ENCODE measurements around the gene SERP2. TPM values are rescaled to one million over a fixed set of nuclear protein-coding genes. Genes with fewer than 3 reads are reported as not detected.

SERP2 gene
- total and polyA plus RNA-seq, 2 of the 13 experiments (the other 11 are each of a cell fraction or from before 2014, with no cell fraction given) = not detected

DNA sequence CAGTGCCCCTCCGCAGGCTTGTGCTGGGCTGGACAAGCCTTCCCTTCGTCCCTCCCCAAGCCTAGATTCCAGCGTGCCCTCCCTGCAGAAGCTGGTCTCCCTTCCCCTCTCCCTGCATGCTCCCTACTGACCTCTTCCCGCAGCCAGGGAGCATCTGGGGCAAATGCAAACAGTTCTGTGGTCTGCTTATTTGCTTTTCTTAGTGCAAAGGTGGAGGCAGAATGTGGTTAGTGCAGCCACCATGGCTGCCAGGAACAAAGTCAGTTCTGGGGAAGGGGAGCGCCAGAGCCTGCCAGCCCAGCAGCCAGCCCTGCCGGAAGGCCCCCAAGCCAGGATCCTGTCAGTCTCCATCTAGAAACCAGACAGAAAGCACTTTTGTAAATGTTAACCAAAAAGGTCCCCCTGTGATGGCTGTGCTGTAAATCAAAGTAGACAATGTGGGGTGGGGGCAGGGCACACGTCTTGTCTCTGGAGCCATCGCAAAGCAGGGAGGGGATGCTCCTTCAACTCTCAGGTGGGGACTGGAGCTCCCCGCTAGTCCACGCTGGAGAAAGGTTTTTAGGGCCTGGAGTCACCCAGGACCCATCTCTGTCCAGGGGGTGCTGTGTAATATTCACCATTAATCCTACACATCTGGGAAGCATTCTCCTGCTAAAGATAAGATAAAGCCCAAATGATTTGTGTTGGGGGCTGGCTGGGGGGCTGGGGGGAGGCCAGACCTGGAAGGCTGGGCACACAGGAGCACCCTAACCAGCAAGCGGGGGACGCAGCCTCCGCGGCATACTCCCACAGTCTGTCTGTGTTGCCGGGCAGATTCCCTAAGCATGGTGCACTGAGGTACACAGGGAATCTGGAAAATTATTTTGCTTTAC, 30.9 kb downstream of the SERP2 start:
- no peak overlapping the region for H2AFZ ChIP-seq (ENCODE audit: low read length)
- peak overlapping the region; percentile 90 for H3K9ac ChIP-seq (ENCODE audit: insufficient read depth, low read depth, low read length)
- no peaks in the 10 kb centered on the region; a peak in 1 of 5 replicates for H3K27me3 ChIP-seq (ENCODE audit: control insufficient read depth in 1 of 2, insufficient read depth in 2 of 2, low read length in 2 of 2)
- FAIRE-seq = peak; percentile 97
- TSS peak; percentile 95 for BruUV-seq (replicated peaks)
- no peaks in the 10 kb centered on the region for H3K9me3 ChIP-seq (ENCODE audit: low read length)
- H3K27ac ChIP-seq (ENCODE audit: extremely low read length, insufficient read depth, low read length) = peak overlapping the region; percentile 97
- intact Hi-C loops (cut with micrococcal nuclease; ENCODE audit: unreplicated experiment) (loop anchor here (1.0 to 5.0 kb wide), 2 partner anchors 31 to 37 kb away; no protein-coding TSS in a partner anchor), in situ Hi-C loops (cut with HindIII; ENCODE audit: extremely low pct_ligation_motif_present, low pct_unique_long_range_greater_than_20kb) (no loop called here)
- ChIA-PET POLR2A (interaction anchor here (1.0 to 5.2 kb wide), 11 partner anchors 10 to 526 kb away, joined by 3 to 96 read pairs (median 4); partner anchors contain the start of genes CCDC122 and LACC1), CTCF (ENCODE audit: low intra/inter-chr PET ratio, low total read pairs) (no interaction called here)
- no peaks in the 10 kb centered on the region for H3K79me2 ChIP-seq (ENCODE audit: insufficient read depth, low read length)
- H3K4me3 ChIP-seq (replicated peaks in 1 of 3; ENCODE audit: insufficient read depth in 1 of 3, low read depth in 2 of 3, low read length in 3 of 3) = peak overlapping the region; percentile 76 to 82 (median 78)
- no peaks in the 10 kb centered on the region for H3K36me3 ChIP-seq (replicated peaks in 1 of 2; ENCODE audit: control insufficient read depth in 1 of 2, insufficient read depth in 2 of 2, low read length in 2 of 2)
- WGBS (ENCODE audit: low lambda C conversion rate) = 0% methylated on average over 13 of the region's 15 CpGs
- peak; percentile 93 for DNase-seq (ENCODE audit: low spot score)
- peak; percentile 93 for ATAC-seq
- no peaks in the 10 kb centered on the region for H4K20me1 ChIP-seq (ENCODE audit: insufficient read depth, low read length)
- peak overlapping the region; percentile 92 for H3K4me2 ChIP-seq (ENCODE audit: low read depth, low read length)
- peaks cover 38% of the 10 kb centered on the region for H3K4me1 ChIP-seq (ENCODE audit: insufficient read depth, low read length)
- peak; percentile 87 to 94 for TF ChIP-seq NR2F1 (CRISPR knock-in tag; IDR thresholded peaks at IDR 0.05)
- TF ChIP-seq, protein P1, sequence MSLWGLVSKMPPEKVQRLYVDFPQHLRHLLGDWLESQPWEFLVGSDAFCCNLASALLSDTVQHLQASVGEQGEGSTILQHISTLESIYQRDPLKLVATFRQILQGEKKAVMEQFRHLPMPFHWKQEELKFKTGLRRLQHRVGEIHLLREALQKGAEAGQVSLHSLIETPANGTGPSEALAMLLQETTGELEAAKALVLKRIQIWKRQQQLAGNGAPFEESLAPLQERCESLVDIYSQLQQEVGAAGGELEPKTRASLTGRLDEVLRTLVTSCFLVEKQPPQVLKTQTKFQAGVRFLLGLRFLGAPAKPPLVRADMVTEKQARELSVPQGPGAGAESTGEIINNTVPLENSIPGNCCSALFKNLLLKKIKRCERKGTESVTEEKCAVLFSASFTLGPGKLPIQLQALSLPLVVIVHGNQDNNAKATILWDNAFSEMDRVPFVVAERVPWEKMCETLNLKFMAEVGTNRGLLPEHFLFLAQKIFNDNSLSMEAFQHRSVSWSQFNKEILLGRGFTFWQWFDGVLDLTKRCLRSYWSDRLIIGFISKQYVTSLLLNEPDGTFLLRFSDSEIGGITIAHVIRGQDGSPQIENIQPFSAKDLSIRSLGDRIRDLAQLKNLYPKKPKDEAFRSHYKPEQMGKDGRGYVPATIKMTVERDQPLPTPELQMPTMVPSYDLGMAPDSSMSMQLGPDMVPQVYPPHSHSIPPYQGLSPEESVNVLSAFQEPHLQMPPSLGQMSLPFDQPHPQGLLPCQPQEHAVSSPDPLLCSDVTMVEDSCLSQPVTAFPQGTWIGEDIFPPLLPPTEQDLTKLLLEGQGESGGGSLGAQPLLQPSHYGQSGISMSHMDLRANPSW (CRISPR knock-in tag; IDR thresholded peaks at IDR 0.05; ENCODE audit: borderline replicate concordance) = peak; percentile 76; the same call in 1 of the 2 replicates
- TF ChIP-seq ZNF33B (CRISPR knock-in tag; IDR thresholded peaks at IDR 0.05) = no peak
- TF ChIP-seq ZNF781 (CRISPR knock-in tag; IDR thresholded peaks at IDR 0.05; ENCODE audit: borderline replicate concordance, not compliant biosample characterization) = no peak
- TF ChIP-seq ZNF720 (CRISPR knock-in tag; IDR thresholded peaks at IDR 0.05) = no peak
- TF ChIP-seq, protein P2, sequence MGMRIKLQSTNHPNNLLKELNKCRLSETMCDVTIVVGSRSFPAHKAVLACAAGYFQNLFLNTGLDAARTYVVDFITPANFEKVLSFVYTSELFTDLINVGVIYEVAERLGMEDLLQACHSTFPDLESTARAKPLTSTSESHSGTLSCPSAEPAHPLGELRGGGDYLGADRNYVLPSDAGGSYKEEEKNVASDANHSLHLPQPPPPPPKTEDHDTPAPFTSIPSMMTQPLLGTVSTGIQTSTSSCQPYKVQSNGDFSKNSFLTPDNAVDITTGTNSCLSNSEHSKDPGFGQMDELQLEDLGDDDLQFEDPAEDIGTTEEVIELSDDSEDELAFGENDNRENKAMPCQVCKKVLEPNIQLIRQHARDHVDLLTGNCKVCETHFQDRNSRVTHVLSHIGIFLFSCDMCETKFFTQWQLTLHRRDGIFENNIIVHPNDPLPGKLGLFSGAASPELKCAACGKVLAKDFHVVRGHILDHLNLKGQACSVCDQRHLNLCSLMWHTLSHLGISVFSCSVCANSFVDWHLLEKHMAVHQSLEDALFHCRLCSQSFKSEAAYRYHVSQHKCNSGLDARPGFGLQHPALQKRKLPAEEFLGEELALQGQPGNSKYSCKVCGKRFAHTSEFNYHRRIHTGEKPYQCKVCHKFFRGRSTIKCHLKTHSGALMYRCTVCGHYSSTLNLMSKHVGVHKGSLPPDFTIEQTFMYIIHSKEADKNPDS (CRISPR knock-in tag; IDR thresholded peaks at IDR 0.05) = no peak
- no peak for TF ChIP-seq SCMH1 (CRISPR knock-in tag; IDR thresholded peaks at IDR 0.05; ENCODE audit: borderline replicate concordance)
- TF ChIP-seq HOXA9 (CRISPR knock-in tag; IDR thresholded peaks at IDR 0.05; ENCODE audit: borderline replicate concordance) = peak; percentile 40; the same call in 1 of the 2 replicates
- 0 out of 2 replicates have a peak, but pooled peaks have one; percentile 30 for TF ChIP-seq HMG20B (CRISPR knock-in tag; conservative IDR thresholded peaks at IDR 0.05)
- TF ChIP-seq ZNF577 (CRISPR knock-in tag; IDR thresholded peaks at IDR 0.05; ENCODE audit: borderline replicate concordance, low read depth) = no peak
- TF ChIP-seq AGO1 (IDR thresholded peaks at IDR 0.05; ENCODE audit: low read depth, low read length, poor library complexity, severe bottlenecking) = no peak
- peak; percentile 70; the same call in 1 of the 2 replicates for TF ChIP-seq ESRRA (CRISPR knock-in tag; IDR thresholded peaks at IDR 0.05; ENCODE audit: low read depth)
- no peak for TF ChIP-seq CREB1 (IDR thresholded peaks at IDR 0.05)
- TF ChIP-seq CREB1 (CRISPR knock-in tag; IDR thresholded peaks at IDR 0.05) = no peak
- TF ChIP-seq IRX3 (CRISPR knock-in tag; IDR thresholded peaks at IDR 0.05; ENCODE audit: borderline replicate concordance, low read depth) = 0 out of 2 replicates have a peak, but pooled peaks have one; percentile 33
- no peak for TF ChIP-seq ZNF207 (IDR thresholded peaks at IDR 0.05; ENCODE audit: borderline replicate concordance)
- TF ChIP-seq ARNTL (CRISPR knock-in tag; IDR thresholded peaks at IDR 0.05) = no peak
- TF ChIP-seq FOXA3 (CRISPR knock-in tag; IDR thresholded peaks at IDR 0.05) = peak; percentile 92
- TF ChIP-seq PHF21A (CRISPR knock-in tag; IDR thresholded peaks at IDR 0.05) = peak; percentile 31; the same call in 1 of the 2 replicates

All from HepG2 (cell line).